ENCODE measurements around the gene SLC14A1. TPM values are rescaled to one million over a fixed set of nuclear protein-coding genes. Genes with fewer than 3 reads are reported as not detected.
A peak's percentile ranks its signal among the peaks of the same experiment; 100 is the strongest.

SLC14A1 gene
- total RNA-seq, 4 donors from 2014 or later: 1.1 to 8.2 (median 7.1) TPM

DNA sequence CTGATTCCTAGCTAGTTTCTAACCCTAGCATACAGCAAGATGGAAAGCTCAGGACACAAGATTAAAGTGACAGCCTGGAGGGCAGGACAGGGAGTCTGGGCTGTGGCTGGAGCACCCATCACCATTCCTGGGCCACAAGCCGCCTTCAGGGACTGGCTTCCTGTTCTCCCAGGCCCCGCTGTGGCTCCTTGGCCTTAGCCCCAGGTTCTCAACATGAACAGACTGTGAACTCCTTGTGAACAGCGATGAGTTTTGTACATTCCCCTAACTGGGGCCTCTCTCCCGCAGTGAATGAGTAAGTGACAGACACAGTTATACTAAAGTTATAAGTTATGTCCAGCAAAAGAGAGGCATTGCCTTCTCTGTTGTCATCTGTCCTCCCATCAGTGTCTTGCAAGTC, 35.9 kb upstream of the SLC14A1 start:
- H3K27ac ChIP-seq: no peak overlapping the region
- H3K9me3 ChIP-seq: no peaks in the 10 kb centered on the region
- no peaks in the 10 kb centered on the region for H3K36me3 ChIP-seq
- H3K27me3 ChIP-seq: no peaks in the 10 kb centered on the region
- ATAC-seq (no peak), DNase-seq (no peak)
- H3K4me3 ChIP-seq: no peak overlapping the region
- TF ChIP-seq, protein P1, sequence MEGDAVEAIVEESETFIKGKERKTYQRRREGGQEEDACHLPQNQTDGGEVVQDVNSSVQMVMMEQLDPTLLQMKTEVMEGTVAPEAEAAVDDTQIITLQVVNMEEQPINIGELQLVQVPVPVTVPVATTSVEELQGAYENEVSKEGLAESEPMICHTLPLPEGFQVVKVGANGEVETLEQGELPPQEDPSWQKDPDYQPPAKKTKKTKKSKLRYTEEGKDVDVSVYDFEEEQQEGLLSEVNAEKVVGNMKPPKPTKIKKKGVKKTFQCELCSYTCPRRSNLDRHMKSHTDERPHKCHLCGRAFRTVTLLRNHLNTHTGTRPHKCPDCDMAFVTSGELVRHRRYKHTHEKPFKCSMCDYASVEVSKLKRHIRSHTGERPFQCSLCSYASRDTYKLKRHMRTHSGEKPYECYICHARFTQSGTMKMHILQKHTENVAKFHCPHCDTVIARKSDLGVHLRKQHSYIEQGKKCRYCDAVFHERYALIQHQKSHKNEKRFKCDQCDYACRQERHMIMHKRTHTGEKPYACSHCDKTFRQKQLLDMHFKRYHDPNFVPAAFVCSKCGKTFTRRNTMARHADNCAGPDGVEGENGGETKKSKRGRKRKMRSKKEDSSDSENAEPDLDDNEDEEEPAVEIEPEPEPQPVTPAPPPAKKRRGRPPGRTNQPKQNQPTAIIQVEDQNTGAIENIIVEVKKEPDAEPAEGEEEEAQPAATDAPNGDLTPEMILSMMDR (IDR thresholded peaks at IDR 0.05 in 4 of 5, conservative IDR thresholded peaks at IDR 0.05 in 1 of 5): no peak
- no peak for TF ChIP-seq POLR2A (IDR thresholded peaks at IDR 0.05)
- intact Hi-C loops (cut with DNase I; ENCODE audit: low total_unique reads): no loop called here
- no peaks in the 10 kb centered on the region for H3K4me1 ChIP-seq
- in situ Hi-C loops (cut with MboI; ENCODE audit: low sequenced_read_pairs in 4 of 4): loop anchor here in 1 of 4 donors (25.0 kb wide), 2 partner anchors 199 to 374 kb away; partner anchors contain the start of gene PSTPIP2

DNA sequence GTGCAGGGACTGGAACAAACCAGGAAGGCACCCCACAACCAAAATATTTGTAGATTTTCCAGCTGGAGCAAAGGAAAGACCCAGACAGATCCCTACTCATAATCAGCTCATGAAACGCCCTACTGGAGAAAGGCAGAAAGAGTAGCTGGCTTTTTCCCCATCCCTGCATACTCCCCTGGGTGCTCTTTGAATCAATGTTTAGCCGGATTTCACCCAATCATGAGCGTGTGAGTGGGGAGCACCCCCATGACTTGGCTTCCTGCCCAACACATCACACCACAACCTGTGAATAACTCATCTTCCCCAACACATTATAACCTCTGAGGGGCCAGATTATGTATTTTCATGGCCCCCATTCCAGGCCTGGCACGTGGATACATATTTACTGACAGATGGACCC, 35.1 kb upstream of the SLC14A1 start:
- TF ChIP-seq, protein P1 (IDR thresholded peaks at IDR 0.05 in 4 of 5, conservative IDR thresholded peaks at IDR 0.05 in 1 of 5): no peak
- no peak for TF ChIP-seq POLR2A (IDR thresholded peaks at IDR 0.05)

DNA sequence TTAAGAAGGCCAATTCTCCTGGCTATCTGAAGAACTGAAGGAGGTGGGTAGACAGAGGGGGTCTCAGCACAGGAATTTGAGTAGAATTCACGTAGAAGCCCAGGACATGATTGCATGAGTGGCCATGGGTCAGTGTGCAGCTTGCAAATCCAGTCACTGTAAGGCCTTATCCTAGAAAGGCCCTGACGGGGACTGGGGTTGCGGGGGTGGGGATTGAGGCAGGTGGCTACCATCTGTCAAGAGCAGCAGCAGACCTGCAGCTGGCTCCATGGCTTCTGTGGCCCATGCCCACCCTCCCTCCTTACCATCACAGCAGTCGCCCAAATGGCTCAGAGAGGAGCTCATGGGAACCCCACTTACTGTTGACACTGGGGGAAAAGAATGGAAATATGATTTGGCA, 34.6 kb upstream of the SLC14A1 start:
- Histone ChIP-seq H3K36me3 (no peaks in the 10 kb centered on the region), H3K4me3 (no peak overlapping the region), H3K4me1 (no peaks in the 10 kb centered on the region), H3K9me3 (no peaks in the 10 kb centered on the region), H3K27me3 (no peaks in the 10 kb centered on the region), H3K27ac (no peak overlapping the region)
- intact Hi-C loops (cut with DNase I; ENCODE audit: low total_unique reads): no loop called here
- ATAC-seq: no peak
- no peak for DNase-seq
- in situ Hi-C loops (cut with MboI; ENCODE audit: low sequenced_read_pairs in 4 of 4): loop anchor here in 1 of 4 donors (25.0 kb wide), 2 partner anchors 198 to 373 kb away; partner anchors contain the start of gene PSTPIP2
- TF ChIP-seq, protein P1 (IDR thresholded peaks at IDR 0.05 in 4 of 5, conservative IDR thresholded peaks at IDR 0.05 in 1 of 5): no peak
- TF ChIP-seq POLR2A (IDR thresholded peaks at IDR 0.05): no peak

More for the DNA sequence above, 35.1 kb upstream of the SLC14A1 start:
- DNase-seq: no peak
- no peak overlapping the region for H3K4me3 ChIP-seq
- no peak for ATAC-seq
- H3K36me3 ChIP-seq: no peaks in the 10 kb centered on the region
- intact Hi-C loops (cut with DNase I; ENCODE audit: low total_unique reads) (no loop called here), in situ Hi-C loops (cut with MboI; ENCODE audit: low sequenced_read_pairs in 4 of 4) (loop anchor here in 1 of 4 donors (25.0 kb wide), 2 partner anchors 198 to 373 kb away; partner anchors contain the start of gene PSTPIP2)
- H3K27ac ChIP-seq: no peak overlapping the region
- no peaks in the 10 kb centered on the region for H3K4me1 ChIP-seq
- no peaks in the 10 kb centered on the region for H3K9me3 ChIP-seq
- no peaks in the 10 kb centered on the region for H3K27me3 ChIP-seq

GRCh38 chr18:45690975-45691815, 32.8 kb upstream of the SLC14A1 start:
- DNase-seq (peak in 1 of 2 donors; percentile 44), ATAC-seq (peak; percentile 42 to 78)
- intact Hi-C loops (cut with DNase I; ENCODE audit: low total_unique reads) (loop anchor here (1.0 to 10.0 kb wide), 3 partner anchors 148 to 384 kb away; partner anchors contain the start of gene PSTPIP2), in situ Hi-C loops (cut with MboI; ENCODE audit: low sequenced_read_pairs in 4 of 4) (loop anchor here in 3 of 4 donors (5.0 to 25.0 kb wide), 5 partner anchors 186 to 371 kb away; partner anchors contain the start of gene PSTPIP2 (in 1 of the 3))
- Histone ChIP-seq H3K27ac (no peak overlapping the region), H3K36me3 (no peaks in the 10 kb centered on the region), H3K4me3 (no peak overlapping the region), H3K27me3 (no peaks in the 10 kb centered on the region), H3K9me3 (no peaks in the 10 kb centered on the region), H3K4me1 (no peaks in the 10 kb centered on the region)
- TF ChIP-seq, protein P1 (IDR thresholded peaks at IDR 0.05 in 4 of 5, conservative IDR thresholded peaks at IDR 0.05 in 1 of 5): peak; percentile 54 to 78 (median 68)
- TF ChIP-seq POLR2A (IDR thresholded peaks at IDR 0.05): no peak
